ENCODE measurements around the gene RASAL2.

The RASAL2 gene

DNA sequence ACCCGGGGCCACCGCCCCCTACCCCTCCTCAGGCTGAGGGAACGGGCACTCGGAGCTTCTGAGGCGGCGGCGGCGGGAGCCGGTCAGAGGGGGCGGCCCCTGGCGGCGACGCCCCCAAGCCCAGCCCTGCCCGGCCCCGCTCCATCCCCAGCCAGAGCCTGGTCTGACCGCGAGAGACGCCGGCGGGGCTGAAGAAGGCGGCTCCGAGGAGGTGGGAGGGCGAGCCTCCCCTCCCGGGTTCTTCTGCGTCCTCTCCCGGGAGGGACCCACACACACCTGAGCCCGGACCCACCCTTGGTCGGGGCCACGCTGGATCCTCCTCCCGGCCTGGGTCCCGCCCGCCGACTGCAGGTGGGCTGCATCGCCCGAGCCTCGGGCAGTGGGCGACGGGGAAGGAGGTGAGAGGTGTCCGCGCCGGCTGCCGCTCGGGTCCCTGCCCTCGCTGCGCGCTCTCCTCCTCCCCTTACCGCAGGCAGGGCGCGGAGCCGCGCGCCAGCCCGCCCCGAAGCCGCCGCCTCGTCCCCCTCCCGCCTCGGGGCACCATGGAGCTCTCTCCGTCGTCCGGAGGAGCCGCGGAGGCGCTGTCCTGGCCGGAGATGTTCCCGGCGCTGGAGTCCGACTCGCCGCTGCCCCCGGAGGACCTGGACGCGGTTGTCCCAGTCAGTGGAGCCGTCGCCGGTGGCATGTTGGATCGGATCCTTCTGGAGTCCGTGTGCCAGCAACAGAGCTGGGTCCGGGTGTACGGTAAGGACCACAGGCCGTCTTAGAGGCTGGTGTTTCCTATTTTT, at the start of gene RASAL2:
Gene RASAL2 (plus strand): TSS at position 154 of the 788 bp plus-strand sequence. CDS start 389 bp downstream, at position 543.
- peak; percentile 73 for DNase-seq

DNA sequence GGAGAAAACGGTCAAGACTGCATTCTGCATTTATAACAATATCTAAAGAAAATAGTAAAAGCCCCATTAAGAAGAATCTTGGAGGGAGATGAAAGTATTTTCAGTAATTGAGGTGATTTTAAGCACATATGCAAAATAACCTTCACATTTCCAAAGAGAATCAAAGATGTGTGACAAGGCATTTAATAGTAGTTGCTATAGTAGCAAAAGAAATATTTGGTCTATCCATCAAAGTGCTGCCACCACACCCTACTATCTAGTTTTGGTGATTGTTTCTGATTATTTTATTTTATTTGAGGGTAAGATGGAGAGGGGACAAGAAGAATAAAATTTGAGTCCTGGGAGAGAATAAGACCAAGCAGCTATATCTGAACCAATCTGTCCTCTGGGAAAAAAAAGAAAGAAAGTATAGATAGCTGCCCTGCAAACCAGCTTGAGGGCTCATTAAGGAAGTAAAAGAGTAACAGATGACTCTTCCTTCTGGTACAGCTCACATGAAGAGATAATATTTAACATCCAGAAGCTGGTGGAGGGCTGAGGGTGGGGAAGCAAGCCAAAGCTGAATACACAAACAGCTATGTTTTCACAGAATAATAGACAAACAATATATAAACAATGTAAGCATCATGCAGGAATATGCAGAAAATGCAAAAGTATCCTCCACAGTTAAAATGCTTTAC, 47.2 kb upstream of the RASAL2 start:
- no peak for DNase-seq

DNA sequence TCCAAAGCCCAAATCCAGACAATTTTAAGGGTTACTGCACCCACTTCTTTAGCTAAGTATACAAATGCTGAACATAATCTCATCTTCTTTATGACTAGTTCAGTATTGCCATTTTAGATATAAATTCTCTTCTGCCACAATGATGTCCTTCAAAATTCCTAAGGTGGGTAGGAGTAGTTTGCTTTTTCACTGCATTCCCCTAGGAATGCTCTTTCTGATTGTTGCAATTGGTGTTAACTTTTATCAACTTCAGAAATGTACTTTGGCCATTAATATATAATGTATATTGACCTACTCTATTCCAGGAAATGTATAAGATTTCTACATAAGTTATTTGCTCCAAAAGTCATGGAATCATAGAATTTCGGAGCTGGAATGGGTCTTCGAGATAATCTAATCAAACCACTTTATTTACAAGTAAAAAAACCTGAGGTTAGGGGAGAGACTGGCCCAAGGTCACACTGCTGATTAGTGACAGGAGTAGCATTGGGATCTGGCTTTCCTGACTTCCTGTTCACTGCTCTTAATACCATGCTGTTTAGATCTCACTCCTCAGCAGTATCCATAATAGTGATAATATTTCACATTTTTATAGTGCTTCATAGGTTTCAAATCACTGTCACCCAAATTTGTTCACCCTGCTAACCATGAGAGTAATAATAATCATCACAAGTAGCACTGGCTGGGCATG, 46.4 kb upstream of the RASAL2 start:
- no peak for DNase-seq

DNA sequence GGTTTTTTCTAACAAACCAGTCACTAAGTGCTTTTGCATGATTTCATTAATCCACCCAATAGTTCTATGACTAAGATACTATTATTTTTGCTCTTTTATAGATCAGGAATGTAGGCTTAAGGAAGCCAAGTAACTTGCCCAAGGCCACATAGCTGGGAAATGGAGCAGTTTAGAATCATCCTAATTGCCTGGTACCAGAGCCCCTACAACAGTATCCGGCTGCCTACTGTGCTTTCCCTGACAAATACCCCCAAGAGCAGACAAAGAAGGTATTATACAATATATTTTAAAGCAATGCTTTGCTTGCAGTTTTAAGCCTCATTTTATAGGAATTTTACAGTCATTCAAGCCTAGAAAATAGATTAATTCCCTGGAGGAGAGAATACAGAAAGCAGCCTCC, 45.5 kb upstream of the RASAL2 start:
- no peak for DNase-seq

- no peak for DNase-seq
Measured at GRCh38 chr1:178048883-178049282, 45.0 kb upstream of the RASAL2 start.

GRCh38 chr1:178050084-178050483, 43.8 kb upstream of the RASAL2 start:
- no peak for DNase-seq

GRCh38 chr1:178051071-178051470, 42.8 kb upstream of the RASAL2 start:
- DNase-seq: no peak

GRCh38 chr1:178052650-178053461, 41.0 kb upstream of the RASAL2 start:
- no peak for DNase-seq

- no peak for DNase-seq
Measured at GRCh38 chr1:178055093-178055492, 38.8 kb upstream of the RASAL2 start.

DNA sequence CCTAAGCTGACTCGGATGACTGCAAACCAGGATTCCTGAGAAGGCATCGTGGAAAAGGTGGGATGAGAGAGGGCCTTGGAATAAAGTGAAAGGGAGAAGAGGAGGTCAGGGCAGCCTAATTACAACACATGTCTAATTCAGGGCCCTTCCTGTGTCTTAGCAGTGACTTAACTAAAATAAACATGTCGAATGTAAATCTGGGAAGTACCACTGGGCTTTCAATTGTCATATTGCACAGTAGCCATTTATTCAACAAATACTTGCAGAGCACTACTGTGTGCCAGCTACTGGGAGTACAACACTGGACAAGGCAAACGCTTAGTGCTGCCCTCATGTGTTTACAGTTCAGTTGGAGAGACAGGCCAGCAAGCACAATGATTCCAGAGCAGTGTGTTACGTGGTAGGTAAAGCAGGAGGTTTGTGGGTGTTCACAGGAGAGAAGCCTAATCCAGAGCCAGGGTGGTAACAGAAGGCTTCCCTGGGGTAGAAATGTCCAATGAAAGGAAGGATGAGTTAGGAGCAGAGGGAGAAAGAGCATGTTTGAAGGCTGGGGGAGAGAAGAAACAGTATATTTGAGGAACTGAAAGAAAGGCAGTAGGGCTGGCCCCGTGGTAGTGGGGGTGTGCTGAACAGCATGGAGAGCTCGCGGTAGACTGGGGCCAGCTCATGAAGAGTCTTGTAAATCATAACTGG, 38.0 kb upstream of the RASAL2 start:
- DNase-seq: no peak

DNA sequence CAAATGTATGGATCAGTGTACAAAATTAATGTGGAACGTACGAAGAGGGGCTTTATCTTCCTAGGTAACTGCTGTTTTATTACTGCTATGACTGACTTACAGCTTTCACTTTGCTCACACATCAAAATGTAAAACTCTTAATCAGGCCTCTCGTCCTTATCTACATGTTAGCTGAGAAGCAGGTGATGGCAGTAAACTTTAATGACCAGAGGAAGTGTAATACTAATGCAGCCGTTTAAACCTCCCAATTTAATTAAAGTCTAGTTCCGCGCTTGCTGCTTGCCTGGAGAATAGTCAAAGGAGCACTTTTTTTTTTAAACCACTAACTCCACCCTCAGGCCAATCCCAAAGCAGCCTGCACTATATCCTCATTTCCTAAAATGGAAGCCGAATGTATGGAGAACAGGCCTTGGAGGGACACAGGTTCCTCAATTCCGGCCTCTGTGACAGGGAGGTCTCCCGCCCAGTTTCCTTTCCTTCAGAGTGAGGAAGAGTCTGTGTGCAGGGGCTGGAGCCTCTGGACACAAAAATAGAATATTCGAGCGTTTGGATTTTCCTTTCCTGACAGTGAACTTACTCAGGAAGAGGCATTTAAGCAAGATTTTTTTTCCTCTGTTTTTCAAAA, 36.7 kb upstream of the RASAL2 start:
- DNase-seq: no peak

GRCh38 chr1:178057912-178058534, 35.9 kb upstream of the RASAL2 start:
- DNase-seq: no peak

GRCh38 chr1:178060789-178061556, 32.9 kb upstream of the RASAL2 start:
- DNase-seq: no peak

DNA sequence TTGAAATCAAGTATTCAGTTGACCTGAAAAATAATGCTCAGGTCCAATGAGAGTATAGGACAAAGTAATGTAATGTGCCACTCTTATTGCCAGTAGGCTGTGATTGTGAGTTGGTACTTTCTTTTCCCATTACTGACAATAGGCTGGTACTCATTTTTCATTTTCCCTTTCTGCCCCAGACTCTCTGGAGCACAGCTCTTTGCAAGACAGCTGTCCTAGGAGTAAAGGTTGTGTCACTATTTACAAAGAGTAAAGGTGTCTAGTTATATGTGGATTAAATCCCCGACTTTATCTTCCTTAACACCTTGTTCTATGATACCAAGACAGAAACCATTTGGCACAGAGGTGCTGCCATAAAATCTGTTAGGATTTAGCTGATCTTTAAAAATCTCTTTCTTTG, 32.3 kb upstream of the RASAL2 start:
- no peak for DNase-seq

GRCh38 chr1:178064191-178064821, 29.6 kb upstream of the RASAL2 start:
- DNase-seq: no peak

DNA sequence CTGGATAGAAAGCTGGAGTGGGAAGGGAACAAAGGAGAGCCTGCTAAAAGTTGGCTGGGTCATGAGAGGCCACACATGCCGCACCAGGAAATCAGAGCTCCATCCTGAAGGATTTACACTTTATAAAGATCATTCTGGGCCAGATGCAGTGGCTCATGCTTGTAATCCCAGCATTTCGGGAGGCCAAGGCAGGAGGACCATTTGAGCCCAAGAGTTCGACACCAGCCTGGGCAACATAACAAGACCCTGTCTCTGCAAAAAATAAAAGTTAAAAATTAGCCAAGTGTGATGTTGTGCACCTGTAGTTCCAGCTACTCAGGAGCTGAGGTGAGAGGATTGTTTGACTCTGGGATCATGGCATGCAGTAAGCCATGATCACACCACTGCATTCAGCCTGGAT, 28.7 kb upstream of the RASAL2 start:
- no peak for DNase-seq

GRCh38 chr1:178066296-178066907, 27.5 kb upstream of the RASAL2 start:
- DNase-seq: no peak

DNA sequence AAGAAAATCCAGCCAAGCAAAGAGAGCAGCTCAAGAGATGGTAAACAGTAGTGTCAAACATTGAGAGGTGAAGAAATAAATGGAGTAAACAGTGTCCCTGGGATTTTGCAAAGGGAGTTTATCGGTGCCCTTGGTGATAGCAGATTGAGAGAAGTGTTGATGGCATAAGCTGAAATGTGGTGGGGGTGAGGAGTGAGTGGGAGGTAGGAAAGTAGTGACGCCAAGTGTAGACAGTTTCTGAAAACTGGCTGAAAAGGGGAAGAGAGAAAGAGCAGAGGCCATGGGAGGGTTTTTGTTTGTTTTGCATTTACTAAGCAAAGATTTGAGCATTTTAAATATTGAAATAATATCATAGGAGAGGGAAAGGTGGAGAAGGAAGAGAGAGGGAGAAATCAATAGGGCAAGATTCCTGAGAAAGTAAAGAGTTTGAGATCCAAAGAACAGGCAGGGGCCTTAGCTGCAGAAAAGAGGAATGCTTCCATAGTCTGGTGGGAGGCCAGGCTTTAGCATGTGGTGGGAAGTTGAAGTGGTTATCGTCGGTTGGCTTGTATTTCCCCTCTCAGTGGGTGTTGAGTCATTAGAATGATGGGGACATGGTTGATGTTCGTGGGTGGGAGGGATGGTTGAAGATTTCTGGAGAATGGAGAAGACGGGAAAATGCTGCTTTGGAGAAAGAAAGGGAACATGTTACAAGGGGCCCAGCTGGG, 26.8 kb upstream of the RASAL2 start:
- no peak for DNase-seq

DNA sequence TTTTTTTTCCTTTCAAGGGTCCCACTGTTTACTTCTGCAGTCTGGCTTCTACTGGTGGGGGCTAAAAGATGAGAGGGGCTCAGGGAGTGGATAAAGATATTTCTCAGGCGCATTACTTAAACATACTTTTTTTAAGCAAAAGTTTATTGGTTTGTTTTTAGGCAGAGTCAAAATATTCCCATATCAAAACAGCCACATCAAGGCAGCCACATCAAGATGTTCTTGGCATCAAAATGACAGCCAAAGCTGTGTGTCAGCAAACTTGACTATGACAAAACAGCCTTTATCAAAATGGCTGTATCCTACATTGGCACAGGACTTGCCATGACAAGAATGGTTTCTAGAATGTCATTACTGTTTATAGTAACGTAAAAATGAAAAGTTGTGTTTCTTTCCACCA, 22.1 kb upstream of the RASAL2 start:
- DNase-seq: no peak
